HEK293 (cell line): ENCODE results near the gene TLCD3B.
A peak's percentile ranks its signal among the peaks of the same experiment; 100 is the strongest.

Experiments
- CTCF ChIA-PET: fragments of 350-600 bp; formaldehyde crosslinking; extraction: SDS; loops from one replicate; lab custom pipeline; 2021; ENCODE audit warnings: antibody characterized with exemption; lab: Yijun Ruan, JAX
- POLR2A ChIA-PET: fragments of 300-600 bp; formaldehyde crosslinking; extraction: SDS; loops from one replicate; lab custom pipeline; 2020; ENCODE audit warnings: antibody characterized with exemption, inconsistent platforms; lab: Yijun Ruan, JAX
- H3K27ac ChIP-seq: fragments of 200-500 bp; sonication (Bioruptor generic); 2 replicates; pipeline ENCODE4 v1.5.1; 2014; ENCODE audit warnings: low read depth, low read length, control low read depth, inconsistent platforms; ENCODE audit errors: extremely low read depth
- H3K36me3 ChIP-seq, 2 experiments: fragments of 200-500 bp in 1 of 2; sonication (Bioruptor generic) in 1 of 2; 1 replicate in 1 of 2; 2 replicates in 1 of 2; pipeline ENCODE4 v1.5.1; 2014 to 2017; ENCODE audit warnings: inconsistent platforms in 2 of 2, low read length in 2 of 2; ENCODE audit not compliant: control insufficient read depth in 2 of 2, insufficient read depth in 1 of 2
- H3K4me1 ChIP-seq: fragments of 200-500 bp; sonication (Bioruptor generic); 2 replicates; pipeline ENCODE4 v1.5.1; 2014; ENCODE audit warnings: mild to moderate bottlenecking, low read length, inconsistent platforms; ENCODE audit not compliant: control insufficient read depth, insufficient read depth
- H3K4me3 ChIP-seq: 2 replicates; pipeline ENCODE4 v1.5.1; 2011; ENCODE audit warnings: low read depth, mild to moderate bottlenecking, control low read depth, low read length, moderate library complexity
- H3K9me3 ChIP-seq: fragments of 200-500 bp; sonication (Bioruptor generic); 2 replicates; pipeline ENCODE4 v1.5.1; 2014; ENCODE audit warnings: low read depth, low read length, inconsistent platforms; ENCODE audit not compliant: control insufficient read depth, insufficient read depth
- GLIS1 ChIP-seq: fragments of 450-650 bp; formaldehyde crosslinking; IDR thresholded peaks from 2 replicates; pipeline ENCODE4 v1.5.1; 2016; ENCODE audit warnings: missing biosample characterization, missing genetic modification characterization
- IKZF3 ChIP-seq: fragments of 450-650 bp; IDR thresholded peaks from 2 replicates; pipeline ENCODE4 v1.5.0; 2018; ENCODE audit warnings: missing biosample characterization, mild to moderate bottlenecking, missing genetic modification characterization, moderate library complexity
- KLF9 ChIP-seq: fragments of 450-650 bp; formaldehyde crosslinking; IDR thresholded peaks from 2 replicates; pipeline ENCODE4 v1.5.1; 2016; ENCODE audit warnings: missing biosample characterization, missing genetic modification characterization, low read depth
- SCRT1 ChIP-seq: fragments of 450-650 bp; formaldehyde crosslinking; IDR thresholded peaks from 2 replicates; pipeline ENCODE4 v1.5.1; 2016; ENCODE audit warnings: missing biosample characterization, missing genetic modification characterization, borderline replicate concordance
- YY1 ChIP-seq: fragments of 450-650 bp; formaldehyde crosslinking; IDR thresholded peaks from 2 replicates; pipeline ENCODE4 v1.5.1; 2018; ENCODE audit warnings: missing biosample characterization, missing genetic modification characterization
- ZBTB21 ChIP-seq: fragments of 450-650 bp; formaldehyde crosslinking; IDR thresholded peaks from 2 replicates; pipeline ENCODE4 v1.5.1; 2017; ENCODE audit warnings: missing biosample characterization, missing genetic modification characterization
- ZBTB44 ChIP-seq: fragments of 450-650 bp; IDR thresholded peaks from 2 replicates; pipeline ENCODE4 v1.5.1; 2018; ENCODE audit warnings: missing biosample characterization, mild to moderate bottlenecking, missing genetic modification characterization
- ZBTB6 ChIP-seq: fragments of 450-650 bp; formaldehyde crosslinking; IDR thresholded peaks from 2 replicates; pipeline ENCODE4 v1.5.1; 2017; ENCODE audit warnings: missing biosample characterization, missing genetic modification characterization
- ZFHX2 ChIP-seq: fragments of 450-650 bp; formaldehyde crosslinking; conservative IDR thresholded peaks from 2 replicates; pipeline ENCODE4 v1.5.1; 2016; ENCODE audit warnings: missing biosample characterization, missing genetic modification characterization
- ZFP37 ChIP-seq: fragments of 450-650 bp; formaldehyde crosslinking; IDR thresholded peaks from 2 replicates; pipeline ENCODE4 v1.5.1; 2016; ENCODE audit warnings: missing biosample characterization, missing genetic modification characterization
- ZNF24 ChIP-seq: fragments of 450-650 bp; formaldehyde crosslinking; IDR thresholded peaks from 2 replicates; pipeline ENCODE4 v1.5.1; 2016; ENCODE audit warnings: missing biosample characterization, missing genetic modification characterization
- ZNF280C ChIP-seq: fragments of 450-650 bp; formaldehyde crosslinking; IDR thresholded peaks from 2 replicates; pipeline ENCODE4 v1.5.1; 2016; ENCODE audit warnings: missing biosample characterization, missing genetic modification characterization
- ZNF366 ChIP-seq: fragments of 450-650 bp; formaldehyde crosslinking; conservative IDR thresholded peaks from 2 replicates; pipeline ENCODE4 v1.5.1; 2016; ENCODE audit warnings: missing biosample characterization, missing genetic modification characterization
- ZNF560 ChIP-seq: fragments of 450-650 bp; formaldehyde crosslinking; IDR thresholded peaks from 2 replicates; pipeline ENCODE4 v1.5.1; 2017; ENCODE audit warnings: missing biosample characterization, missing genetic modification characterization, borderline replicate concordance
- ZNF645 ChIP-seq: fragments of 450-650 bp; formaldehyde crosslinking; IDR thresholded peaks from 2 replicates; pipeline ENCODE4; 2016; ENCODE audit warnings: missing biosample characterization, missing genetic modification characterization
- ZNF658 ChIP-seq: fragments of 450-650 bp; formaldehyde crosslinking; IDR thresholded peaks from 2 replicates; pipeline ENCODE4; 2016; ENCODE audit warnings: missing biosample characterization, missing genetic modification characterization
- ZNF692 ChIP-seq: fragments of 450-650 bp; formaldehyde crosslinking; IDR thresholded peaks from 2 replicates; pipeline ENCODE4 v1.5.1; 2016; ENCODE audit warnings: missing biosample characterization, missing genetic modification characterization
- ZNF830 ChIP-seq: fragments of 450-650 bp; IDR thresholded peaks from 2 replicates; pipeline ENCODE4 v1.5.0; 2018; ENCODE audit warnings: missing biosample characterization, missing genetic modification characterization, low read depth, mild to moderate bottlenecking, moderate library complexity
- TF ChIP-seq, protein P1 (sequence below): fragments of 450-650 bp; formaldehyde crosslinking; optimal IDR thresholded peaks from 2 replicates; pipeline ENCODE3; 2016; ENCODE audit warnings: missing biosample characterization, mild to moderate bottlenecking, missing genetic modification characterization
- TF ChIP-seq, protein P2 (sequence below): fragments of 450-650 bp; formaldehyde crosslinking; IDR thresholded peaks from 2 replicates; pipeline ENCODE4 v1.5.1; 2016; ENCODE audit warnings: missing biosample characterization, missing genetic modification characterization

Gene TLCD3B

DNA sequence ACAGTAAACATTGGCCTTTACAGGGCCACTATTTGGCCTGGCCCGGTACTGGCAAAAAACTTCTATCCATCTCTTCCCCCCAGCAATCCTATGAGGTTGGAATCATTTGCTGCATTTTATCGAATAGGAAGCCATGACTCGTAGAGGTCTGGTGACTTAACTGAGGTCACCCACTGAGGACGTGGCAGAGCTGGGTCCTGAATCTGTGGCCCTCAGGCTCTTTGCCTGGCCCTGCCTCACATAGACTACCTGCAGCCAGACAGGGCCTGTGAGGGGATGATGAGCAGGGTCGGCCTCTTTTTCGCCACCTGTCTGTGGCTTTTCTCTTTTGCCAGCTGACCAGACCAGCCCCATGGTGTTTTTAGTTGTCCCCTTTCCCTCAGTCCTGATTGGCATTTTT is 46.6 kb upstream of the TLCD3B start:
- Histone ChIP-seq H3K4me3 (no peak overlapping the region), H3K4me1 (peaks cover 4% of the 10 kb centered on the region; the same call in 1 of the 2 replicates), H3K27ac (no peak overlapping the region), H3K9me3 (no peaks in the 10 kb centered on the region), H3K36me3 (peaks cover 32 to 58% of the 10 kb centered on the region in 2 experiments; a peak in 2 of 3 replicates)
- ChIA-PET CTCF (interaction anchor here (0.5 to 2.7 kb wide), 4 partner anchors 14 to 332 kb away, joined by 3 to 12 read pairs (median 4); partner anchors contain the start of gene TBX6), POLR2A (interaction anchor here (6.9 kb wide), 1 partner anchor 12 kb away, joined by 70 read pairs; the partner anchor contains the start of gene ALDOA)
- TF ChIP-seq ZBTB21 (tag by site-specific recombination) (no peak), ZNF366 (tag by site-specific recombination) (0 out of 2 replicates have a peak, but pooled peaks have one; percentile 5)

- Histone ChIP-seq H3K27ac (peak overlapping the region; percentile 70), H3K4me1 (peaks cover 4% of the 10 kb centered on the region; the same call in 1 of the 2 replicates), H3K36me3 (peaks cover 42 to 57% of the 10 kb centered on the region in 2 experiments; a peak in 2 of 3 replicates), H3K9me3 (no peaks in the 10 kb centered on the region), H3K4me3 (peak overlapping the region; percentile 78)
- POLR2A ChIA-PET: interaction anchor here (0.8 to 6.9 kb wide), 7 partner anchors 11 to 270 kb away, joined by 3 to 70 read pairs (median 4); partner anchors contain the start of genes ALDOA, MAZ and TBX6
- CTCF ChIA-PET: interaction anchor here (0.6 to 1.9 kb wide), 7 partner anchors 16 to 576 kb away, joined by 3 to 12 read pairs (median 4); partner anchors contain the start of gene TBX6
- TF ChIP-seq ZNF658 (tag by site-specific recombination) (no peak), ZNF24 (tag by site-specific recombination) (no peak), ZNF560 (tag by site-specific recombination) (no peak), ZBTB44 (no peak), GLIS1 (tag by site-specific recombination) (no peak), ZNF830 (no peak), KLF9 (tag by site-specific recombination) (peak; percentile 37; the same call in 1 of the 2 replicates), ZFP37 (tag by site-specific recombination) (no peak), ZFHX2 (peak; percentile 33; the same call in 1 of the 2 replicates), IKZF3 (no peak), ZBTB6 (tag by site-specific recombination) (peak; percentile 62; the same call in 1 of the 2 replicates), SCRT1 (tag by site-specific recombination) (no peak), ZNF692 (tag by site-specific recombination) (no peak), ZNF280C (tag by site-specific recombination) (no peak), YY1 (tag by site-specific recombination) (peak; percentile 32; the same call in 1 of the 2 replicates), ZNF645 (tag by site-specific recombination) (no peak)
- TF ChIP-seq, protein P1, sequence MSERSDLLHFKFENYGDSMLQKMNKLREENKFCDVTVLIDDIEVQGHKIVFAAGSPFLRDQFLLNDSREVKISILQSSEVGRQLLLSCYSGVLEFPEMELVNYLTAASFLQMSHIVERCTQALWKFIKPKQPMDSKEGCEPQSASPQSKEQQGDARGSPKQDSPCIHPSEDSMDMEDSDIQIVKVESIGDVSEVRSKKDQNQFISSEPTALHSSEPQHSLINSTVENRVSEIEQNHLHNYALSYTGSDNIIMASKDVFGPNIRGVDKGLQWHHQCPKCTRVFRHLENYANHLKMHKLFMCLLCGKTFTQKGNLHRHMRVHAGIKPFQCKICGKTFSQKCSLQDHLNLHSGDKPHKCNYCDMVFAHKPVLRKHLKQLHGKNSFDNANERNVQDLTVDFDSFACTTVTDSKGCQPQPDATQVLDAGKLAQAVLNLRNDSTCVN: peak; percentile 45
- TF ChIP-seq, protein P2, sequence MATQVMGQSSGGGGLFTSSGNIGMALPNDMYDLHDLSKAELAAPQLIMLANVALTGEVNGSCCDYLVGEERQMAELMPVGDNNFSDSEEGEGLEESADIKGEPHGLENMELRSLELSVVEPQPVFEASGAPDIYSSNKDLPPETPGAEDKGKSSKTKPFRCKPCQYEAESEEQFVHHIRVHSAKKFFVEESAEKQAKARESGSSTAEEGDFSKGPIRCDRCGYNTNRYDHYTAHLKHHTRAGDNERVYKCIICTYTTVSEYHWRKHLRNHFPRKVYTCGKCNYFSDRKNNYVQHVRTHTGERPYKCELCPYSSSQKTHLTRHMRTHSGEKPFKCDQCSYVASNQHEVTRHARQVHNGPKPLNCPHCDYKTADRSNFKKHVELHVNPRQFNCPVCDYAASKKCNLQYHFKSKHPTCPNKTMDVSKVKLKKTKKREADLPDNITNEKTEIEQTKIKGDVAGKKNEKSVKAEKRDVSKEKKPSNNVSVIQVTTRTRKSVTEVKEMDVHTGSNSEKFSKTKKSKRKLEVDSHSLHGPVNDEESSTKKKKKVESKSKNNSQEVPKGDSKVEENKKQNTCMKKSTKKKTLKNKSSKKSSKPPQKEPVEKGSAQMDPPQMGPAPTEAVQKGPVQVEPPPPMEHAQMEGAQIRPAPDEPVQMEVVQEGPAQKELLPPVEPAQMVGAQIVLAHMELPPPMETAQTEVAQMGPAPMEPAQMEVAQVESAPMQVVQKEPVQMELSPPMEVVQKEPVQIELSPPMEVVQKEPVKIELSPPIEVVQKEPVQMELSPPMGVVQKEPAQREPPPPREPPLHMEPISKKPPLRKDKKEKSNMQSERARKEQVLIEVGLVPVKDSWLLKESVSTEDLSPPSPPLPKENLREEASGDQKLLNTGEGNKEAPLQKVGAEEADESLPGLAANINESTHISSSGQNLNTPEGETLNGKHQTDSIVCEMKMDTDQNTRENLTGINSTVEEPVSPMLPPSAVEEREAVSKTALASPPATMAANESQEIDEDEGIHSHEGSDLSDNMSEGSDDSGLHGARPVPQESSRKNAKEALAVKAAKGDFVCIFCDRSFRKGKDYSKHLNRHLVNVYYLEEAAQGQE (tag by site-specific recombination): 0 out of 2 replicates have a peak, but pooled peaks have one; percentile 22
These were observed 45.3 kb upstream of the TLCD3B start for GRCh38 chr16:30076276-30076791.
